ENCODE data around the gene MYT1.

The MYT1 gene

DNA sequence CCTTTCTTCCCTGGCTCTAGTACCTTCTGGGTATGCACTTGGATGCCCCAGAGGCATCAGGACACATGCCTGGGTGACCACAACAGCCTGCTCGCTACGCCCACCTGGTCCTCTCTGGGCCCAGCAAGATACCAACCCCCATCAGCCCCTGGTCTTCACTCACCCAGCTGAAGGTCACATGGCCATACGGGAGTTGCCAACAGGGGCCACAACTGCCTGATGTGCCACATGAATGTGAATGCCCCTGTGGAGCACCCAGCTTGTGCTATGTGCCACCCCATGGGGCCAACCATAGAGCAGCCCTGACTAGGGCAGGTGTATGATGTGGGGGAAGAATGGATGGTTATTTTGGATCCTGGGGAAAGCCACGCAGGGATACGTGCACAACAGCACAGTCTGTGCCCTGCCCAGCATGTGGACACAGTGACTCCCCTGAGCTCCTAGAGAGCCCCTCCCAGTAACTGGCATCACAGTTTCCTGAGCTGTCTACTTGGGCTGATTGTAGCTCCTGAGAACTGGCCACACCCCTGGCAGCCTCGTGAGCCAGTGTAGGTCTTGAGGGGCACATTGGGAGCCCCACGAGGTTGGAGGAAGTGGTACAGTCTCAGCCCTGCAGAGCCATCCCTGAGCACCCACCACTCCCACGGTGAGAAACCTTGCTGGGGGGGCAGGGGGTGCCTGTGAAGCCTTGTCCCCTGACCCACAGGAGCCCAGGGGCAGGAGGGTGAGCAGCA, 80.8 kb downstream of the MYT1 start:
- no peak for DNase-seq (ENCODE audit: low read depth in 2 of 2)

DNA sequence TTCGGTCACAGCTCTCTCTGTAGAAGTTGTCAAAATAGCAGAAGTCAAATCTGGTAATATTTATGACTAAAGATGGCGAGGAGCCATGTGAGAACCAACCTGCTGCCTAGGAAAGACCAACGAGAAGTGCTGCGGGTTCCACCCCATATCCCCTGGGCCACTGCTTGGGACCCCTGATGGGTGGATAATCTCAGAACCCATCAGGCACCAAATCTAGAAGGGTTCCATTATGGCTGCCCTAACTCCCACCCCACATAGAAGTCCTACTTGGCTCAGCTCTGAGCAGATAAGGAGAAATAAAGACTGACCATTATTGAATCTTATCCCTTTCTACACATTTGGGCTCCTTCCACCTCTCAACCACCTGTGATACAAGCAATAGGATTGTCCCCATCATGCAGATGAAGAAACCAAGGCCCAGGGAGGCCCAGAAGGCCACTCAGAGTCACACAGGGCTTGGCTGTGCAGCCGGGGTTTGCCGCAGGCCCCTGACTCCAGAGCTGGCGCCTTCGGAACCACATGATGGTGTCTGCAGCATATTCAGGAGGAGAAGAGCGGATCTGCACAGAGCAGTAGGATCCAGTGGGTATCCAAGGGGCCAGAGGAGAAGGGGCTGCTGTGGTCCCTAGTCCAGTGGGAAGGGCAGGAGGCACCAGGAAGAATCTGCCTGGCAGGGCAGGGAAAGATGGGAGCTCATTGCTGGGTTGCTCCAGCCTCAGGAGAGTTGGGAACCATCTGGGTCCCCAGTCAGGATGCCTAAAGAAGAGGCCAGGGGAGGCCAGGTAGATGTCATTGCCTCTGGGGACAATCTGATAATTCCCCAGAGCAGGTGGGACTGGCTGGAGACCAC, 81.7 kb downstream of the MYT1 start:
- no peak for DNase-seq (ENCODE audit: low read depth in 2 of 2)

DNA sequence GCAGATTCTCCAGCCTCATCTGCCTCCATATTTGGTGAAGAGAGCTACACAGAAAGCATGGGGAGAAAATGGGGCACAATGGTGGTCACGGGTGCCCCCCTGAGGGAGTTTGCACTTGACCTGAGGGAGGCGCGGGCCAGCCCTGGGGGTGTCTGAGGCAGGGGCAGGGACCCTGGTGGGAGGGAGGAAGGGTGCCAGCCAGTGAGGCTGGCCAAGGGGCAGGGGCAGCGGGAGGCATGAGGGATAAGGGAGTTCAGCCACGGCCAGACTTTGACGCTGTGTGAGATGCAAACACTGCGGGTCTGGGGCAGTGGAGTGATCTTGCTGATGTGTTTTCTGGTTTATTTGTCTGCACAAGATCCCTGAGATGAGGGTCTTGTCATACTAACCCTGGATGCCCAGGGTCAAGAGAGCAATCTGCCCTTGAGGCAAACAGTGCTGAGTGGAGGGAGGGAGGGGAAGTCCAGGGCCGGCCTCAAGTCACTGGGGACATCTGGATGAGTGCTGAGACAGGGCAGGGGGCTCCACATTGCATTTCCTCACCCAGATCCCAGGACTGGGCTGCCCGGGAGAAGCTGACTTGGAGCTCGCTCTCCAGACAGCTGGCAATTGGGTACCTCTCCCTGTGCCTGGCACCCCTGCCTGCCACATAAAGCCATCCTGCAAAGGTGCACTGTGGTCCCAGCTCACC, 82.5 kb downstream of the MYT1 start:
- no peak for DNase-seq (ENCODE audit: low read depth in 2 of 2)

GRCh38 chr20:64247307-64247618, 83.0 kb downstream of the MYT1 start:
- DNase-seq (ENCODE audit: low read depth in 2 of 2), result no peak

DNA sequence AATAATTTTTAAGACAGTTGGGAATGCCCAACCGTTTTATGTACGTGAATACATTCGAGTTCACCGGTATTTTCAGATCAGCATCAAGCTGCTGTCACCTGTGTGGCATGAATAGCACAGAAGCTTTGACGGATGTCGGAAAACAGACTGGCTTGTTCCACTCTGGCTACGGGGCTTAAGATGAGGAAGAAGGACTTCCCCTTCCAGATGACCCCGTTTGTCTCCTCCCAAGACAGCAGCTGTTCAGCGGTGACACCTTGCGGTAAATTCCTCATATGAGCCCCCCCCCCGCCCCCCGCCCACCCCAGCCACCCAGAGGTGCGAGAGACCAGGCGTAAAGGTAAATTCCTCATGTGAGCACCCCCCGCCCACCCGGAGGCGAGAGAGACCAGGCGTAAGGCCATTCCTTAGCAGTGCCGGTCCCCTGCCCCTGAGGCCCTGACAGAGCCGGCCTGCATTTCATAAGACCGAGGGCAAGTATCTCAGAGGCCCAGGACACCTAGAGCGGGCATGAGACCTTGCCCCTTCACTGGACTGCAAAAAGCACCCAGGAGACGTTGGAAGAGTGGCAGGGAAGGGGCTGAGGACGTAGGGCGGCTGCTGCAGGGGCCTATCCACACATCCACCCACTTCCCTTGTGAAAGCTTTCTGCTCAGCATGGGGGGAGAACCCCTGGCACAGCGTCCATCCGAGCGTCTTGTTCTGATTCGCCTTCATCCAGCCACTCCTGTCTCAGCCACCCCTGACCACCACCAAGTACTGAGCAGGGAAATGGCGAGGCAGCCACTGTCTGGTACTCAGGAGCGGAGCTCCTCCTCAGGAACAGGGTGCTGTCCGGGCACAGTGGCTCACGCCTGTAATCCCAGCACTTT, 84.0 kb downstream of the MYT1 start:
- DNase-seq (ENCODE audit: low read depth in 2 of 2), result no peak

- DNase-seq (ENCODE audit: low read depth in 2 of 2), result no peak
Observed at GRCh38 chr20:64250027-64250426, 85.8 kb downstream of the MYT1 start.

- no peak for DNase-seq (ENCODE audit: low read depth in 2 of 2)
Observed at GRCh38 chr20:64253000-64253383, 88.7 kb downstream of the MYT1 start.

DNA sequence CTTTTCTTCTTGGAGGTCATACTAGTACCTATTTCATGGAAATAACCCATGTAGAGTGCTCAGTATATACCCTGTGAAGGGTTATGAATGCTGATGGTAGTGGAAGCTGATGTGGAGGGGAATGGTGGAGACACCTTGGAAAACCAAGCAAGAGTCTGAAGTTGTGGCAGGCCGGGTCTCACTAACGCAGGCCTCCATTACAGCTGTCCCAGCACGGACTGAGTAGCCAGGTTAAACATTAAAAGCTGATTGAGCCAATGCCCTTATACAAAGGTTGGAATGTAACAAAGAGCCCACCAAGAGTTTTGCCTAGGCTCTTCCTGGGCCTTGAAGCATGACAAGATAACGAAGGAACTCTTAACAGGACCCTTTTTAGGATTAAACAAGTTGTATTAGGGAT, 89.2 kb downstream of the MYT1 start:
- no peak for DNase-seq (ENCODE audit: low read depth in 2 of 2)

GRCh38 chr20:64254156-64254555, 89.9 kb downstream of the MYT1 start:
- DNase-seq (ENCODE audit: low read depth in 2 of 2), result no peak

DNA sequence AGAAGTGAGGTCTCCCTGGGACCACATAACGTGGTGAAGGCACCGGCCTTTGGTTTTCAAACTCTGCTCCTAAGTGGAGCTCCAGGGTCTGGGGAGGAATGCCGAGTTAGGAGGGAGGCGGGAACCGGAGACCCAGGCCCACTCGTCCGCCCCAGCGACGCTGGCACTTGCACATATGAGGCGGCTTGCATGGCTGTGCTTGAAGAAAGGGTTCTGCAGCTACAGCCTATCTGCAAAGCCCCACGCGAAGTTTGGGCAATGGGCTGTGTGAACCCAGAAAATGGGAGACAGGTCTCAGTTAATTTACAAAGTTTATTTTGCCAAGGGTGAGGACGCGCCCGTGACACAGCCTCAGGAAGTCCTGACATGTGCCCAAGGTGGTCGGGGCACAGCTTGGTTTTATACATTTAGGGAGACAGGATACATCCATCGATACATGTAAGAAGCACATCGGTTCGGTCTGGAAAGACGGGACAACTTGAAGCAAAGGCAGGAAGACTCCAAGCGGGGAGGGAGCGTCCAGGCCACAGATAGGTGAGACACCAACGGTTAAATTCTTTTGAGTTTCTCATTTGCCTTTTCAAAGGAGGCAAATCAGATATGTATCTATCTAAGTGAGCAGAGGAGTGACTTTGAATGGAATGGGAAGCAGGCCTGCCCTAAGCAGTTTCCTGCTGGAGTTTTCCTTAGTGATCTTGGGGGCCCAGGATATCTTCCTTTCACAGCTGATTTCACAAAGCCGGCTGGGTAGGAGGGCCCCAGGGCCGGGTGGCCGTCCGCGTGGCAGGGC, 90.5 kb downstream of the MYT1 start:
- no peak for DNase-seq (ENCODE audit: low read depth in 2 of 2)

- DNase-seq (ENCODE audit: low read depth in 2 of 2), result peak; percentile 66 to 69
Observed at GRCh38 chr20:64255361-64256281, 91.4 kb downstream of the MYT1 start, which contains the start of gene PCMTD2. Gene PCMTD2 (plus strand): TSS chr20:64255748. CDS start chr20:64259966, 4,218 bp downstream.

GRCh38 chr20:64256282-64256935, 92.2 kb downstream of the MYT1 start:
- no peak for DNase-seq (ENCODE audit: low read depth in 2 of 2)

DNA sequence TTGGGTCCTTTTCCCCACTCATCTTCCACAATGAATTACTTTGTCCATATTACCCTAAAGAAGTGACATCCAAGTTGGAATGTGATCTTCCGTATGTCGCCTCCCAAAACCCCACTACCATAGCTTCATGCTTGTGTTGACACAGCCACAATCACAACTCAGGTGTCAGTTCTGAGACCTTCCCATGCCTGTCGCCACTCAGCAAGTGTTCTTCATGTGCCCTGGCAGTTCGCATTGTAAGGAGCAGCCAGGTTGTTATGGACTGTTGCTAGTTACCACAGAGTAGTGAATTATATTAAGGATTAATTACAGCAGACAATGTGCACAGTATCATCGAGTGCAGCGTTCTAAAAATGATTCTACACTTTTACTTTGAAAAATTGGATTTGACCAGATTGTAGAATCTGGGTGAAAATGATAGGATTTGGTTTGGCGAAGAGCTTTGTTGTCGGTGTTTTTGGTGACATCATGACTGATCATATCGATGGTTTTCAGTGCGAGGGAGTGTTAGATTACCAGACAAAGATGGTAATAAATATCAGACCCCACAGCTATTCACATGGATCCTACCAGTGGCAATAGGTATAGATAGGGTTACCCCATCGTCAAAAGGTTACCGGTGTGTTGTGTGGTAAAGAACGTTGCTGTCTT, 93.0 kb downstream of the MYT1 start:
- no peak for DNase-seq (ENCODE audit: low read depth in 2 of 2)

DNA sequence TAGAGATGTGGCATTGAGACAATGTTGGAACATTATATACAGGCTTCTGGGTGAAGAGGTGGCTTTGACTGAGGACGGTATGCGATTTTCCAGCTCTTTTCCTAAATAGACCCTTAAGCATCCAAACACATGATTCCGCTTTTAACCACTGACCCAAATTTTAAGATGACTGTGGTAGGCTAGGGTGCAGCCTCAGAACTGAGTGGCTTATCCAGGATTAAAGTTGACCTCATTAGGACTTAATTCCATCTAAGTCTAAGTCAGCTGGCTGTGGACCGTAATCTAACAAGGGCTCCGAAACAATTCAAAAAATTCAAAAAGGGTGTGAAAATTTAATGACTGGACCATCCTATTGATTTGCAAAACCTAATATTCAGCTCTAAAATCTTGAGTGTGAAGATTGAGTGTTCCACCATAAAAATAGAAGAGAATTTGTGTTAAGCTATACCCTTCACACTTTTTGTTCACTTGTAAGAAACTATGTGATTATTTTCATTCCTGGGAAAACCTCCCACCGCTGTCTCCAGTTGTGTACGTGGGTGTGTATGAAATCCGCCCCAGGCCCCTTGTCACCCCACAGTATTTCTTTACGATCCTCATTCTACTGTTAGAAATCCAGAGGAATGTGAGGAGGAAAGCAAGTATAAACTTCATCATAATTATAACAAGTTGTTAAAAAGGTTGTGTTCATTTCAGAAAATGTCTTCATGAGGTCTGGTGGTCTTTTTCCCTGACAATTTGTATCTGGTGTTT, 94.0 kb downstream of the MYT1 start:
- DNase-seq (ENCODE audit: low read depth in 2 of 2), result no peak

GRCh38 chr20:64260239-64260638, 96.0 kb downstream of the MYT1 start:
- no peak for DNase-seq (ENCODE audit: low read depth in 2 of 2)

- no peak for DNase-seq (ENCODE audit: low read depth in 2 of 2)
Observed at GRCh38 chr20:64261138-64261537, 96.9 kb downstream of the MYT1 start.

DNA sequence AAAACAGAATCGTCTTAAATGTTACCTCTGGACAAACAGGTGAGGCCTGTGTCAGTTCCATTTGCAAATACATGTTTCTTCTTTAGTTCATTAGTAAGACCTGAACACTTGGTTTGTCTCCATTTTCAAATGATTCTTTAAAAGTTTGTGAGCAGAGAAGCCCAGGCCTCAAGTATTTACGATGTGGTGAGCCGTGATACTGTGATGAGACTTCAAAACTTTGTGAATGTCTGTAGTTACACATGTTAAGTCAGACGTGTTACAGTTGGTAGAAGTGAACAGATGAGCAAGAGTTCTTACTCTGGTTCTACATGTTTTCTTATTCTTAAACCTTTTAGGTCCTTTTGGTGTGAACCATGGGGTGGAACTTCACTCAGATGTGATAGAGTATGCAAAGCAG, 99.8 kb downstream of the MYT1 start:
- DNase-seq (ENCODE audit: low read depth in 2 of 2), result no peak

- no peak for DNase-seq (ENCODE audit: low read depth in 2 of 2)
Observed at GRCh38 chr20:64265201-64265600, 100.9 kb downstream of the MYT1 start.

All from activated CD8-positive, alpha-beta memory T cell treated with anti-CD3 and anti-CD28 coated beads for 4 hours (primary cell).